Muscle of leg (tissue), 11 donors: Measurements from ENCODE around the gene DCHS1. TPM values are rescaled to one million over a fixed set of nuclear protein-coding genes. Genes with fewer than 3 reads are reported as not detected.

ENCODE experiments used
- DNase-seq: peaks from one replicate; pipeline ENCODE4 v3.0.0; 2013
- H3K27ac ChIP-seq: one replicate; pipeline ENCODE4 v1.5.1; 2013; ENCODE audit warnings: mild to moderate bottlenecking, low read length, control low read depth
- H3K27me3 ChIP-seq: one replicate; pipeline ENCODE4 v1.6.1; 2013; ENCODE audit warnings: low read length; ENCODE audit not compliant: control insufficient read depth, insufficient read depth
- H3K36me3 ChIP-seq: one replicate; pipeline ENCODE4 v1.6.1; 2013; ENCODE audit warnings: low read length; ENCODE audit not compliant: control insufficient read depth, insufficient read depth
- H3K4me1 ChIP-seq: one replicate; pipeline ENCODE4 v1.6.1; 2013; ENCODE audit warnings: low read length; ENCODE audit not compliant: control insufficient read depth, insufficient read depth
- H3K4me3 ChIP-seq: one replicate; pipeline ENCODE4 v1.5.1; 2013; ENCODE audit warnings: low read length, control low read depth
- H3K9me3 ChIP-seq: replicated peaks from 2 replicates; pipeline ENCODE4 v1.6.1; 2013; ENCODE audit warnings: low read depth, low read length; ENCODE audit not compliant: control insufficient read depth
- WGBS: methylation state at CpG from one replicate; pipeline ENCODE4 v1.1.5; 2013; ENCODE audit warnings: missing lambda C conversion rate; ENCODE audit not compliant: insufficient coverage; 5-methylcytosine and 5-hydroxymethylcytosine counted together
- polyA plus RNA-seq, 8 donors: library from polyadenylated mRNA; unstranded; fragments of 120-200 nt; gene quantifications; one replicate each; pipeline versions ENCODE4 v1.2.1 to v1.2.3, GENCODE V29; 2013; ENCODE audit warnings: inconsistent platforms in 1 of 8, low replicate concordance in 1 of 8; ENCODE audit not compliant: insufficient read length in 8 of 8, insufficient read depth in 1 of 8
- total RNA-seq: library from RNA; stranded (reverse); fragments of 120-200 nt; gene quantifications from one replicate; pipeline ENCODE4 v1.2.4, GENCODE V29; 2013

The DCHS1 gene
- total and polyA plus RNA-seq, 9 donors: 30.7 to 69.3 (median 49.9) TPM

DNA sequence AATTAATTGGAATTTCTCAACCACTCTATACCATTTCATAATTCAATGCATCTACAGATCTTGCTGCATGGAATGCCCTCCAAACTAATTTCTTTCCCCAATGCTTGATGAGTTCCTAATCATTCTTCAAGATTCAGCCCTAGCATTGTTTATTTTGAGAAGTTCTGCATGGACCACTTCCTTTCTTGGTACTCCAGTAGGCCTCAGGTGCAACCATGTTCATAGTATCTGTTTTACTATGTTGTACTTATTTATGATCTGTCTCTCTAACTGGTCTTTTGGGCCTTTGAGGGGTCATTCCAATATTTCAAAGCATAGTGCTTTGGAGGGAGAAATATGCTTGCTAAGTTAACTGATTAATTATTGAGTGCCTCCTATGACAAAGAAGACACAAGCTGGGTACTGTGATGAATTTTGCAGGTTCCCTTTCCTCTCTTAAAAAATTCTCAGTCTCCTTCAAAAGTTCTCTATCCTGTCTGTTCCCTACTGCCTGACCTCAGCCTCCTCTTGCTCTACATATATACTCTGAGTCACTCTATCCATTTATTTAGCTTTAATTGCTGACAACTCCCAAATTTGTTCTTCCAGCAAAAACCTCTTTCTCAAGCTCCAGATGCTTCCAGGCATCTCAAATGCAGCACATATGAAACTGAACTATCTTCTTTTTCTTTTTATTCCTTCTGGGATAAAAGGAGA lies 18.1 kb upstream of the DCHS1 start:
- H3K27me3 ChIP-seq: no peaks in the 10 kb centered on the region
- no peaks in the 10 kb centered on the region for H3K9me3 ChIP-seq
- no peaks in the 10 kb centered on the region for H3K36me3 ChIP-seq
- DNase-seq: no peak
- H3K4me1 ChIP-seq: no peaks in the 10 kb centered on the region
- no peak overlapping the region for H3K4me3 ChIP-seq
- H3K27ac ChIP-seq: no peak overlapping the region

DNA sequence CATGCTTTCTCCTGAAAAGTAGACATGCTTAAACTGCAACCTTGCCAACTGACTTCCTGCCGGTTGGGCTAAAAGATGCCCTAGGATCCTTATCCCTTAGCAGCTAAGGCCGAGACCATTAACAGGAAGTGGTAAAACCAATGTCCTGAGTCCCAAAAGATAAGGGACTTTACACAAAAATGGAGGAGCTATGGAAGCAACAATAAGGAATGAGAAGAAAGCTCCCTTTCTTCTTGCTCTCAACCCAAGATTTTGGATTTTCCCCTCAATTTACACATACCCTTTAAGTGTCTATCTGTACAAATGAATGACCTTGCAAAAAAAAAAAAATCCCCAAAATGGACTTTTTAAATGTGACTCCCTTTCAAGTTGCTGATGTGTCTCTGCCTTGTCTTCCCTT lies 16.4 kb upstream of the DCHS1 start:
- no peaks in the 10 kb centered on the region for H3K36me3 ChIP-seq
- no peaks in the 10 kb centered on the region for H3K4me1 ChIP-seq
- H3K27me3 ChIP-seq: no peaks in the 10 kb centered on the region
- no CpG with 5 or more reads among the region's 2 CpGs for WGBS
- no peak for DNase-seq
- no peak overlapping the region for H3K4me3 ChIP-seq
- H3K9me3 ChIP-seq: peaks cover 2% of the 10 kb centered on the region
- no peak overlapping the region for H3K27ac ChIP-seq

DNA sequence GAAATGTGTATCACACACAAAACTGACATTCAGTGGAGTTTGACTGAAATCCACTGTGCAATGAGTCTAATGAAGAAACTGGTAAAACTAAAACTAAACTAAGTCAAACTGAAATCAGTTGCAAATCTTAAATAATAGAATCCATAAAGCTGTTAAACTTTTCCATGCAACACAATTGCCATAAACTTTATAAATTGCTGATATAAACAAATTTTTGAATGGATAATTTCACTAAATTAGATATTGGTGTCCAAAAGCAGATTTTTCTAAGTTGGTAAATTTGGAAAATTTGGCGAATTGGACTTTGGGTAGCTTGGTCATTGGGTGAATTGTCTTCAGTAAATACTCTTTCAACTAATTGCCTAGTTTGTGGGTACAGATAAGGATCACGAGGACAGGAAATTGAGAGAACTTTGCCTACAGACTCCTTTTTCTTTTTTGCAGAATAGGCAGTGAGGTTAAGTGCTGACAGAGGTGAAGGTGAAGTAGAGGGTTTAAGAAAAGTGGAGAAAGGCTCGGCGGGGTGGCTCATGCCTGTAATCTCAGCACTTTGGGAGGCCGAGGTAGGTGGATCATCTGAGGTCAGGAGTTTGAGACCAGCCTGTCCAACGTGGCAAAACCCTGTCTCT lies 14.7 kb upstream of the DCHS1 start:
- Histone ChIP-seq H3K9me3 (peaks cover 2% of the 10 kb centered on the region), H3K36me3 (no peaks in the 10 kb centered on the region)
- DNase-seq: no peak

DNA sequence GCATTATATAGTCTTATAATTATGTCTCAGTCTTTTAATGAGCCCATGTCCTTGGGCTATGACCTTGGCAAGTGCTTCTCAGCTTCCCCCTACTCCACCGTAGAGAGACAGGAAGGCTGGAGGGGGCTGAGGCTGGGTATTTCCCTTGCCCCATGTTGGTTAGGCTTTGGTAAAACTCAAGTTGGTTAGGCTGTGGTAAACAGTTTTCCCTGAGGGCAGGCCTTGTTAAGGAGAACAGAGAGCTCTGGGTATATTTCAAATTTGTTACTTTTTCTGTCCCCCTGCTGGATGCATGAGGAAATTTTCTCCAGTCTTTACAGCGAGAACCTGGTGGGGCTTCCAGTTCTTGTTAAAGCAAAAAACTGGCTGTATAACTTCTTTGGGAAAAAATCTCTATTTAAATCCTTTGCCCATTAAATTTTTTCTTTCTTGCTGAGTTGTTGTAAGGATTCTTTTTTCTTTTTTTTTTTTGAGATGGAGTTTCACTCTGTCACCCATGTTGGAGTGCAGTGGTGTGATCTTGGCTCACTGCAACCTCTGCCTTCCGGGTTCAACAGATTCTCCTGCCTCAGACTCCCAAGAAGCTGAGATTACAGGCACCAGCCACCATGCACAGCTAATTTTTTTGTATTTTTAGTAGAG lies 12.2 kb upstream of the DCHS1 start:
- Histone ChIP-seq H3K27ac (no peak overlapping the region), H3K27me3 (no peaks in the 10 kb centered on the region), H3K9me3 (peaks cover 2% of the 10 kb centered on the region), H3K4me3 (no peak overlapping the region), H3K4me1 (peaks cover 8% of the 10 kb centered on the region), H3K36me3 (no peaks in the 10 kb centered on the region)
- no CpG with 5 or more reads among the region's 3 CpGs for WGBS
- no peak for DNase-seq

More for the DNA sequence above, 14.7 kb upstream of the DCHS1 start:
- Histone ChIP-seq H3K4me1 (no peaks in the 10 kb centered on the region), H3K27ac (no peak overlapping the region), H3K27me3 (no peaks in the 10 kb centered on the region), H3K4me3 (no peak overlapping the region)
- no CpG with 5 or more reads among the region's 6 CpGs for WGBS

DNA sequence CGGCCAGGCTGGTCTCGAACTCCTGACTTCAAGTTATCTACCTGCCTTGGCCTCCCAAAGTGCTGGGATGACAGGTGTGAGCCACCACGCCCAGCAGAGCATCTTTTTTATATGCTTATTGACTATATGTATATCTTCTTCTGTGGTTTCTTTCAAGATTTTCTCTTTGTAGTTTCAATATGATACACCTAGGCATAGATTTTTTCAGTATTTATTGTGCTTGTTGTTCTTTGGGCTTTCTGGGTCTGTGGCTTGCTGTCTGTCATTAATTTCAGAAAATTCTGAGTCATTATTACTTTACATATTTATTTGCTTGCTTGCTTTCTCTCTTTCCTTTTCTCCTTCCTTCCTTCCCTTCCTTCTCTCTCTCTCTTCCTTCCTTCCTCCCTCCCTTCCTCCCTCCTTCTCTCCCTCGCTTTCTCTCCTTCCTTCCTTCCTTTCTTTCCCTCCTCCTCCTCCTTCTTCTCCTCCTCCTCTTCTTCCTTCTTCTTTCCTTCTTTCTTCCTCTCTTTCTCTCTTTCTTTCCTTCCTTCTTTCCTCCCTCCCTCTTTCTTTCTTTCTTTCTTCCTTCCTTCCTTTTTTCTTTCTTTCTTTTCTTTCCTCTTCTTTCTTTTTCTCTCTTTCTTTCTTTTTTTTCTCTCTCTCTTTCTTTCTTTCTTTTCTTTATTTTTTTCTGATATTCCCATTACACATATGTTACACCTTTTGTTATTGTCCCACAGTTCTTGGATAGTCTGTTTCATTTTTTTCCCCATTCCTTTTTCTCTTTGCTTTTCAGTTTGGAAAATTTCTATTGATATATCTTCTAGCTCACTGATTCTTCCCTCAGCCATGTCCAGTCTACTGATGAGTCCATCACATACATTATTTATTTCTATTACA lies 10.9 kb upstream of the DCHS1 start:
- Histone ChIP-seq H3K27me3 (no peaks in the 10 kb centered on the region), H3K36me3 (no peaks in the 10 kb centered on the region), H3K27ac (no peak overlapping the region), H3K9me3 (peaks cover 2% of the 10 kb centered on the region), H3K4me1 (peaks cover 8% of the 10 kb centered on the region), H3K4me3 (no peak overlapping the region)
- no peak for DNase-seq
- WGBS: 87% methylated on average over 1 of the region's 4 CpGs

DNA sequence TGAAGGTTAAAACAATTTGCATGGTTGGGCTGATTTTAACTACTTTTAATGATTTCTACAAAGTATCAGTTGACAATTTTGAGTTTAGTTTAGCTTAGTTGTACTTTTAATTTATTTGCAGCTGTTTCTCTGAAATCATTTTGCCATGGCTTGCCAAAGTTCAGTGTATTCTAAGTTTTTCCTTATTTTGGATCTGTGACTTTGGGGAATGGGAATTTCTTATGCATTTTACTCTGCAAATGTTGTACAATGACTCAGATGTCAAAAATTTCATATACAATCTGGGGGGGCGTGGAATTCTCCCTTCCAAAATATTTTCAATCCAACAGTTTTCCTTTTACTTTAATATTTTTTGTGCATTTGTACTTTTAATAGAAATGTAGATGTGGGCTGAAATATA lies 8.9 kb upstream of the DCHS1 start:
- Histone ChIP-seq H3K4me3 (no peak overlapping the region), H3K36me3 (no peaks in the 10 kb centered on the region), H3K27me3 (no peaks in the 10 kb centered on the region), H3K27ac (peak overlapping the region; percentile 82), H3K9me3 (peaks cover 2% of the 10 kb centered on the region), H3K4me1 (peaks cover 8% of the 10 kb centered on the region)
- WGBS: no CpG with 5 or more reads among the region's 1 CpG
- DNase-seq: peak; percentile 94

DNA sequence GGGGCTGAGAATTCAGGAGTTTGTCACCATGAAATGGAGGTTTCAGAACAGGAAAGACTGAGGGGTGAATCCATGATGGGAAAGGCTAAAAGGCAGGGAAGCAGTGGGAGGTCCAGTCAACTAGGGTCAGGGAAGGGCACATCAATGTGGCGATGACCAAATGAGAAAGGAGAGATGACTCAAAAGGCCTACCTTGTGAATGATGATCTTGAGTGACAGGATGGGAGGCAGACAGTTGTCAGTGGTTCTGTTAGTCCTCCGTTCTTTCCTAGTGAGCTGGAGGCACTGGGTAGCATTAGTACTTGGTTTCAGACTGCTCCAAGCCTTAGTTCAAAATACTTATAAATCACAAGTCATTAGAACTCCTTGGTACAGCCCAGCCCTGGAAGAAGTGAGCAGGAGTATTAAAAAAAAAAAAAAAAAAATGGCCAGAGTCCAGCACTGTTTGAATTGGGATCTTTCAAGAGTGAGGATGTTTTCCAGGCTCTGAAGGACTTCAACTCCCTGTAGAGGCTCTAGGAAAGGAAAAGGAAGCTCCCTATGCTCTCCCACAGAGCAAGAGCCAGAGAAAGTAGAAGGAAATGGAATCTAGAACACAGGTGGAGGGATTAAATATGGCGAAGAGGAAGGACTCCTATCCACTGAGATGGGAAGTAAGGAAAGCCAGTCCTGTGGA lies 8.3 kb upstream of the DCHS1 start:
- 91% methylated on average over 1 of the region's 3 CpGs for WGBS
- H3K4me3 ChIP-seq: no peak overlapping the region
- H3K27ac ChIP-seq: peak overlapping the region; percentile 82
- H3K4me1 ChIP-seq: peaks cover 8% of the 10 kb centered on the region
- H3K27me3 ChIP-seq: no peaks in the 10 kb centered on the region
- DNase-seq: peak; percentile 87
- H3K9me3 ChIP-seq: peaks cover 2% of the 10 kb centered on the region
- no peaks in the 10 kb centered on the region for H3K36me3 ChIP-seq

DNA sequence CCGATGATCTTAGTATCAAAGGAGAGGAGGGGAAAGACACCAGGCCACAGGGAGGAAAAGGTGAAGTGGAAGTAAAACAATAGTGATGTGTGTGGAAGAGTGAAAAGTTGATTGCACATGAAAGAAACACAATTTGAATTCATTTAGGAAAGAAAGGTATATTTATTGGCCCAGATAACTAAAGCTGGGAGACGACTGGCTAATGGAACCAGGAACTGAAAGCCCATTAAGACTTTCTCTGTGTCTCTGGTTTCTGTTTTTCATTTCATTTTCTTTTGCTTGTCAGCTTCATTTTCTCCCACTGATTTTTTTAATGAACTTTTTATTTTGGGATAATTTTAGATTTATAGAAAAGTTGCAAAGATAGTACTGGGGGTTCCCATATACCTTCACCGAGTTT lies 5.1 kb upstream of the DCHS1 start:
- Histone ChIP-seq H3K36me3 (no peaks in the 10 kb centered on the region), H3K27ac (no peak overlapping the region), H3K27me3 (no peaks in the 10 kb centered on the region), H3K4me1 (peaks cover 17% of the 10 kb centered on the region), H3K4me3 (no peak overlapping the region), H3K9me3 (no peaks in the 10 kb centered on the region)
- WGBS: 100% methylated on average over 1 of the region's 3 CpGs
- no peak for DNase-seq

DNA sequence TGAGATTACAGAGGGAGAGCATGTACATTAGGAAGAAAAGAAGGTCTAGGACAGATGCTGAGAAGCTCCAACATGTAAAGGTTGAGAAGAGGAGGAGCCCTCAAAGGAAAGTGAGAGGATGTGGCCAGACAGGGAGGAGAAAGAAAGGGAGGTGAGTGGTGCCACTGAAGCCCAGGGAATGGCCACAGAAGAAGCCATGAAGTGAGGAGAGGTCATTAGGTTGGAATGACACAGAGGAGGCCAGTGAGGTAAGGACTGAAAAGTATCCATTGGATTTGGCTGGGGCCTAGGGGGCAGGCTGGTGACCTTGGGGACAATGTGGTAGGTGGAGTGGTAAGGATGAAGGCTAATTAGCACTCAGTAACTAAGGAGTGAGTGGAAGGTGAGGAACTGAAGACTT lies 3.0 kb upstream of the DCHS1 start:
- Histone ChIP-seq H3K27me3 (no peaks in the 10 kb centered on the region), H3K4me1 (peaks cover 22% of the 10 kb centered on the region), H3K4me3 (no peak overlapping the region), H3K9me3 (no peaks in the 10 kb centered on the region), H3K36me3 (no peaks in the 10 kb centered on the region), H3K27ac (no peak overlapping the region)
- no peak for DNase-seq
